Neural progenitor cell (in vitro differentiated cells): ENCODE results near the gene SLC36A1. TPM values are rescaled to one million over a fixed set of nuclear protein-coding genes. Genes with fewer than 3 reads are reported as not detected.

ENCODE experiments used
- DNase-seq: peaks from one replicate; pipeline ENCODE4 v3.0.0-alpha.2; 2016; ENCODE audit warnings: low spot score
- H2AFZ ChIP-seq: fragments of 200-600 bp; sonication (generic); replicated peaks from 2 replicates; pipeline ENCODE4 v1.6.1; 2016; ENCODE audit warnings: antibody characterized with exemption
- H3F3A ChIP-seq: fragments of 200-600 bp; sonication (generic); 2 replicates; pipeline ENCODE4 v1.6.1; 2016; ENCODE audit warnings: antibody characterized with exemption, low read depth
- H3K27ac ChIP-seq: fragments of 200-600 bp; sonication (generic); 2 replicates; pipeline ENCODE4 v1.5.1; 2016; ENCODE audit warnings: mild to moderate bottlenecking
- H3K27me3 ChIP-seq: fragments of 200-600 bp; sonication (generic); 2 replicates; pipeline ENCODE4 v1.6.1; 2016; ENCODE audit warnings: mild to moderate bottlenecking, moderate library complexity
- H3K36me3 ChIP-seq: fragments of 200-600 bp; sonication (generic); 2 replicates; pipeline ENCODE4 v1.5.1; 2016
- H3K4me1 ChIP-seq: fragments of 200-600 bp; sonication (generic); 2 replicates; pipeline ENCODE4 v1.6.1; 2016; ENCODE audit warnings: mixed run types
- H3K4me2 ChIP-seq: fragments of 200-600 bp; sonication (generic); 2 replicates; pipeline ENCODE4 v1.6.1; 2016
- H3K4me3 ChIP-seq: fragments of 200-600 bp; sonication (generic); 2 replicates; pipeline ENCODE4 v1.5.1; 2016
- H3K79me2 ChIP-seq: fragments of 200-600 bp; sonication (generic); 2 replicates; pipeline ENCODE4 v1.6.1; 2016; ENCODE audit warnings: low read depth
- H3K9ac ChIP-seq: fragments of 200-600 bp; sonication (generic); 2 replicates; pipeline ENCODE4 v1.6.1; 2016
- H3K9me3 ChIP-seq: fragments of 200-600 bp; sonication (generic); 2 replicates; pipeline ENCODE4 v1.5.1; 2016; ENCODE audit warnings: low read depth
- H4K20me1 ChIP-seq: fragments of 200-600 bp; sonication (generic); 2 replicates; pipeline ENCODE4 v1.6.1; 2016; ENCODE audit warnings: low read depth
- H3K27ac Mint-ChIP-seq: 3 replicates; pipeline ENCODE4 v1.8.0; 2021; ENCODE audit warnings: mixed read lengths
- H3K27me3 Mint-ChIP-seq: 2 replicates; pipeline ENCODE4 v1.8.0; 2022; ENCODE audit warnings: low read depth, mild to moderate bottlenecking, inconsistent platforms, moderate library complexity, mixed read lengths; ENCODE audit not compliant: insufficient read depth
- H3K36me3 Mint-ChIP-seq: 3 replicates; pipeline ENCODE4 v1.8.0; 2021; ENCODE audit warnings: mixed read lengths
- H3K4me1 Mint-ChIP-seq: 3 replicates; pipeline ENCODE4 v1.8.0; 2021; ENCODE audit warnings: mixed read lengths
- H3K4me3 Mint-ChIP-seq: 3 replicates; pipeline ENCODE4 v1.8.0; 2021; ENCODE audit warnings: mild to moderate bottlenecking, moderate library complexity, mixed read lengths
- H3K9me3 Mint-ChIP-seq: 3 replicates; pipeline ENCODE4 v1.8.0; 2020; ENCODE audit warnings: mixed read lengths
- CTCF ChIP-seq: fragments of 200-600 bp; sonication (generic); IDR thresholded peaks from 2 replicates; pipeline ENCODE4 v1.5.1; 2017; ENCODE audit warnings: antibody characterized with exemption, mild to moderate bottlenecking
- EZH2 ChIP-seq: fragments of 200-600 bp; sonication (generic); IDR thresholded peaks from 2 replicates; pipeline ENCODE4 v1.6.1; 2017; ENCODE audit warnings: antibody characterized with exemption, mild to moderate bottlenecking, moderate library complexity
- EZH2phosphoT487 ChIP-seq: fragments of 200-600 bp; sonication (generic); IDR thresholded peaks from 2 replicates; pipeline ENCODE4 v1.6.1; 2017; ENCODE audit warnings: antibody characterized with exemption
- total RNA-seq: library from RNA; depleted of rRNA; stranded (reverse); fragments of >200 nt; gene quantifications from 2 replicates; pipeline ENCODE4 v1.2.3, GENCODE V29; 2015; ENCODE audit warnings: low replicate concordance

SLC36A1 gene
- total RNA-seq, 1 donor from 2014 or later = 7.8 TPM

- H3K79me2 ChIP-seq = no peaks in the 10 kb centered on the region
- H3K4me3 ChIP-seq = no peak overlapping the region
- H3K4me2 ChIP-seq = peak overlapping the region; percentile 21
- DNase-seq = peak; percentile 39
- Mint-ChIP-seq H3K27me3 (peaks cover 2% of the 10 kb centered on the region), H3K4me3 (no peak overlapping the region), H3K36me3 (peaks cover 9% of the 10 kb centered on the region), H3K4me1 (peaks cover 37% of the 10 kb centered on the region), H3K27ac (peak overlapping the region; percentile 54), H3K9me3 (no peaks in the 10 kb centered on the region)
- H3K27ac ChIP-seq = no peak overlapping the region
- TF ChIP-seq EZH2 (no peak), CTCF (no peak), EZH2phosphoT487 (no peak)
- H3K36me3 ChIP-seq = no peaks in the 10 kb centered on the region
- H4K20me1 ChIP-seq = no peaks in the 10 kb centered on the region
- no peak overlapping the region for H3K9ac ChIP-seq
- H3K4me1 ChIP-seq = peaks cover 24% of the 10 kb centered on the region
- no peaks in the 10 kb centered on the region for H3K9me3 ChIP-seq
- no peaks in the 10 kb centered on the region for H3K27me3 ChIP-seq
- H3F3A ChIP-seq = peaks cover 4% of the 10 kb centered on the region
- peak overlapping the region; percentile 23 for H2AFZ ChIP-seq
These were observed 35.8 kb downstream of the SLC36A1 start for GRCh38 chr5:151483176-151483575.

- Histone ChIP-seq H2AFZ (no peak overlapping the region), H3K4me2 (peak overlapping the region; percentile 21), H3K9me3 (no peaks in the 10 kb centered on the region), H3K4me1 (peaks cover 24% of the 10 kb centered on the region), H3F3A (peaks cover 4% of the 10 kb centered on the region), H3K36me3 (no peaks in the 10 kb centered on the region), H3K9ac (no peak overlapping the region), H3K27ac (no peak overlapping the region), H3K27me3 (no peaks in the 10 kb centered on the region), H3K79me2 (no peaks in the 10 kb centered on the region), H3K4me3 (no peak overlapping the region), H4K20me1 (no peaks in the 10 kb centered on the region)
- Mint-ChIP-seq H3K27me3 (peaks cover 2% of the 10 kb centered on the region), H3K4me3 (no peak overlapping the region), H3K27ac (peak overlapping the region; percentile 51), H3K4me1 (peaks cover 37% of the 10 kb centered on the region), H3K9me3 (no peaks in the 10 kb centered on the region), H3K36me3 (peaks cover 12% of the 10 kb centered on the region)
- TF ChIP-seq EZH2phosphoT487 (no peak), EZH2 (no peak), CTCF (no peak)
- DNase-seq = no peak
These were observed 36.2 kb downstream of the SLC36A1 start for GRCh38 chr5:151483647-151484046.

GRCh38 chr5:151487544-151487943 is 40.1 kb downstream of the SLC36A1 start:
- no peaks in the 10 kb centered on the region for H4K20me1 ChIP-seq
- Mint-ChIP-seq H3K36me3 (peaks cover 11% of the 10 kb centered on the region), H3K9me3 (no peaks in the 10 kb centered on the region), H3K27ac (no peak overlapping the region), H3K27me3 (peaks cover 2% of the 10 kb centered on the region), H3K4me3 (no peak overlapping the region), H3K4me1 (peaks cover 8% of the 10 kb centered on the region)
- no peak overlapping the region for H3K4me2 ChIP-seq
- no peaks in the 10 kb centered on the region for H3K36me3 ChIP-seq
- DNase-seq = no peak
- H3K27ac ChIP-seq = no peak overlapping the region
- no peak overlapping the region for H3K4me3 ChIP-seq
- TF ChIP-seq EZH2phosphoT487 (no peak), EZH2 (no peak), CTCF (no peak)
- no peaks in the 10 kb centered on the region for H3K79me2 ChIP-seq
- H3F3A ChIP-seq = no peaks in the 10 kb centered on the region
- H2AFZ ChIP-seq = no peak overlapping the region
- H3K27me3 ChIP-seq = no peaks in the 10 kb centered on the region
- peaks cover 12% of the 10 kb centered on the region for H3K4me1 ChIP-seq
- H3K9ac ChIP-seq = no peak overlapping the region
- H3K9me3 ChIP-seq = no peaks in the 10 kb centered on the region
